HG03039 (cell line): Measurements from ENCODE around the gene MAPK4.
"Not testable (repeated sequence)": the region's sequence is repeated elsewhere in the genome, so short reads cannot be mapped to it uniquely, and the experiment has no call there.

Experiments
- ATAC-seq: cut with Tn5 transposase; IDR thresholded peaks from one replicate; pipeline ENCODE4 v1.9.1; 2021; ENCODE audit warnings: mild to moderate bottlenecking, moderate library complexity; ENCODE audit not compliant: unreplicated experiment

The MAPK4 gene

GRCh38 chr18:50573196-50573595 lies 13.3 kb downstream of the MAPK4 start:
- not testable (repeated sequence) for ATAC-seq

- ATAC-seq, result no peak
Observed at GRCh38 chr18:50573679-50574078, 13.8 kb downstream of the MAPK4 start.

- ATAC-seq, result no peak
Observed at GRCh38 chr18:50578030-50578429, 18.1 kb downstream of the MAPK4 start.

- no peak for ATAC-seq
Observed at GRCh38 chr18:50578651-50579050, 18.8 kb downstream of the MAPK4 start.

GRCh38 chr18:50579061-50579774 lies 19.3 kb downstream of the MAPK4 start:
- ATAC-seq, result no peak

- ATAC-seq, result no peak
Observed at GRCh38 chr18:50581517-50581916, 21.6 kb downstream of the MAPK4 start.

- no peak for ATAC-seq
Observed at GRCh38 chr18:50582500-50582899, 22.6 kb downstream of the MAPK4 start.

- no peak for ATAC-seq
Observed at GRCh38 chr18:50586710-50587109, 26.8 kb downstream of the MAPK4 start.

- no peak for ATAC-seq
Observed at GRCh38 chr18:50590593-50590992, 30.7 kb downstream of the MAPK4 start.

GRCh38 chr18:50594012-50594411 lies 34.1 kb downstream of the MAPK4 start:
- no peak for ATAC-seq

- ATAC-seq, result no peak
Observed at GRCh38 chr18:50594942-50595341, 35.1 kb downstream of the MAPK4 start.

- ATAC-seq, result no peak
Observed at GRCh38 chr18:50602466-50602865, 42.6 kb downstream of the MAPK4 start.

GRCh38 chr18:50606609-50607008 lies 46.7 kb downstream of the MAPK4 start:
- ATAC-seq, result no peak

GRCh38 chr18:50607378-50607926 lies 47.6 kb downstream of the MAPK4 start:
- ATAC-seq, result no peak

GRCh38 chr18:50609171-50609570 lies 49.3 kb downstream of the MAPK4 start:
- ATAC-seq, result not testable (repeated sequence)

GRCh38 chr18:50610349-50610748 lies 50.5 kb downstream of the MAPK4 start:
- no peak for ATAC-seq

- no peak for ATAC-seq
Observed at GRCh38 chr18:50611529-50611941, 51.6 kb downstream of the MAPK4 start.

GRCh38 chr18:50614838-50615237 lies 55.0 kb downstream of the MAPK4 start:
- ATAC-seq, result no peak

GRCh38 chr18:50616484-50617048 lies 56.7 kb downstream of the MAPK4 start:
- ATAC-seq, result no peak

- ATAC-seq, result no peak
Observed at GRCh38 chr18:50619861-50620275, 60.0 kb downstream of the MAPK4 start.

- no peak for ATAC-seq
Observed at GRCh38 chr18:50620319-50620718, 60.4 kb downstream of the MAPK4 start.

- ATAC-seq, result no peak
Observed at GRCh38 chr18:50621366-50621765, 61.5 kb downstream of the MAPK4 start.
